ENCODE measurements around the gene REL.

REL gene

GRCh38 chr2:60972889-60973656, 91.7 kb downstream of the REL start:
- Histone ChIP-seq H3K4me3 (ENCODE audit: insufficient read depth, low read depth, low read length, poor library complexity, severe bottlenecking) (no peak overlapping the region), H3K9me3 (ENCODE audit: control insufficient read depth, low read length) (no peaks in the 10 kb centered on the region), H3K27ac (ENCODE audit: insufficient read depth, low read length, poor library complexity, severe bottlenecking) (no peak overlapping the region), H3K4me1 (ENCODE audit: control insufficient read depth, insufficient read depth, low read length, poor library complexity, severe bottlenecking) (no peaks in the 10 kb centered on the region), H3K36me3 (ENCODE audit: control insufficient read depth, insufficient read depth, low read length) (no peaks in the 10 kb centered on the region), H3K27me3 (replicated peaks; ENCODE audit: control insufficient read depth, insufficient read depth, low read length, poor library complexity, severe bottlenecking) (no peaks in the 10 kb centered on the region)
- no peak for DNase-seq

GRCh38 chr2:60973705-60974104, 92.3 kb downstream of the REL start:
- H3K4me3 ChIP-seq (ENCODE audit: insufficient read depth, low read depth, low read length, poor library complexity, severe bottlenecking): no peak overlapping the region
- H3K27me3 ChIP-seq (replicated peaks; ENCODE audit: control insufficient read depth, insufficient read depth, low read length, poor library complexity, severe bottlenecking): no peaks in the 10 kb centered on the region
- no peaks in the 10 kb centered on the region for H3K36me3 ChIP-seq (ENCODE audit: control insufficient read depth, insufficient read depth, low read length)
- no peak for DNase-seq
- no peak overlapping the region for H3K27ac ChIP-seq (ENCODE audit: insufficient read depth, low read length, poor library complexity, severe bottlenecking)
- no peaks in the 10 kb centered on the region for H3K4me1 ChIP-seq (ENCODE audit: control insufficient read depth, insufficient read depth, low read length, poor library complexity, severe bottlenecking)
- H3K9me3 ChIP-seq (ENCODE audit: control insufficient read depth, low read length): no peaks in the 10 kb centered on the region

DNA sequence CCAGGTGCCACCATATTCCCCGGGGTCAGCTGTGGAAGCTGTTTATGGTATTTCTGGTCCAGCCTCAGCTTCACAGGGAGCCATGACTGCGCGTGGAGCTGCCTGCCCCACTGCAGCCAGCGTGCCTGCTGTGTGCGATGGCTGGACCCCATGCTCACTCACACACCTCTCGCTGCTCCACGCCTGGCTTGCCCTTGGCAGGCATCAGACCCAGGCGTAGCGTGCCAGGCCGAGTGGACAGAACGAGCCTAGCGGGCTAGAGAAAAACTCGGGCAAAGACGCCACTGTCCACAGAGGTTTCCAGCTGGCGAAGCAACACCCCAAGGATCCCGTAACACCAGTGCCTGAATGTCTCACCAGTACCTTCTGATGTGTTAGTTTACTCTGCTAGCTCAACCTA, 93.3 kb downstream of the REL start:
- Histone ChIP-seq H3K4me3 (ENCODE audit: insufficient read depth, low read depth, low read length, poor library complexity, severe bottlenecking) (no peak overlapping the region), H3K36me3 (ENCODE audit: control insufficient read depth, insufficient read depth, low read length) (no peaks in the 10 kb centered on the region), H3K27ac (ENCODE audit: insufficient read depth, low read length, poor library complexity, severe bottlenecking) (no peak overlapping the region), H3K27me3 (replicated peaks; ENCODE audit: control insufficient read depth, insufficient read depth, low read length, poor library complexity, severe bottlenecking) (no peaks in the 10 kb centered on the region), H3K4me1 (ENCODE audit: control insufficient read depth, insufficient read depth, low read length, poor library complexity, severe bottlenecking) (no peaks in the 10 kb centered on the region), H3K9me3 (ENCODE audit: control insufficient read depth, low read length) (no peaks in the 10 kb centered on the region)
- DNase-seq: no peak
